ENCODE data around the gene BCAS3. TPM values are rescaled to one million over a fixed set of nuclear protein-coding genes. Genes with fewer than 3 reads are reported as not detected.
A peak's percentile ranks its signal among the peaks of the same experiment; 100 is the strongest.
"Not testable (repeated sequence)": the region's sequence is repeated elsewhere in the genome, so short reads cannot be mapped to it uniquely, and the experiment has no call there.

Gene BCAS3
- total RNA-seq, 1 donor from 2014 or later = 39.6 TPM

DNA sequence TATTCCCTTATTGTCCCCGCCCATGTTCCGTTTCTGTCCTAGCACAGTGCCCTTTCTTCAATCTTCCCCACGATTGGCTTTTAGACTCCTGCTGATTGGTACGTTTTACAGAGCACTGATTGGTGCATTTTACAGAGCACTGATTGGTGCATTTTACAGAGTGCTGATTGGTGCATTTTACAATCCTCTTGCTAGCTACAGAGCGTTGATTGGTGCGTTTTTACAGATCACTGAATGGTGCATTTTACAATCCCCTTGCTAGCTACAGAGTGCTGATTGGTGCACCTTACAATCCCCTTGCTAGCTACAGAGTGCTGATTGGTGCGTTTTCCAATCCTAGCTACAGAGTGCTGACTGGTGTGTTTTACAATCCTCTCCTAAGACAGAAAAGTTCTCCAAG lies 3.0 kb upstream of the BCAS3 start:
- not testable (repeated sequence) for DNase-seq (ENCODE audit: low read depth)

DNA sequence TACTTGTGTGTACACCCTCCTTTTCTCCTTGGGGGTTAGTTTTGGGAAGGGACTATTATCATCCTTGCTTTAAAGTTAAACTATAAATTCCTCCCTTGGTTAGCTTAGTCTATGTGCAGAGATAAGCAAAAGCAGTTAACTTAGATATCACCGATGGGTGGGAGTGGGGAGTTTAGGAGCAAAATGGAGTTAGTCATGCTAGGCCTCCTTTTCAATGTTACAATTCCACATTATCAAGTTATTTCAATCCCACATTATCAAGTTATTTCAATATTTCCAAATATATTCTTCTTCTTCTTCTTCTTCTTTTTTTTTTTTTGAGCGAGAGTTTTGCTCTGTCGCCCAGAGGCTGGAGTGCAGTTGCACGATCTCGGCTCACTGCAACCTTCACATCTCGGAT lies 1.7 kb upstream of the BCAS3 start:
- DNase-seq (ENCODE audit: low read depth) = no peak

DNA sequence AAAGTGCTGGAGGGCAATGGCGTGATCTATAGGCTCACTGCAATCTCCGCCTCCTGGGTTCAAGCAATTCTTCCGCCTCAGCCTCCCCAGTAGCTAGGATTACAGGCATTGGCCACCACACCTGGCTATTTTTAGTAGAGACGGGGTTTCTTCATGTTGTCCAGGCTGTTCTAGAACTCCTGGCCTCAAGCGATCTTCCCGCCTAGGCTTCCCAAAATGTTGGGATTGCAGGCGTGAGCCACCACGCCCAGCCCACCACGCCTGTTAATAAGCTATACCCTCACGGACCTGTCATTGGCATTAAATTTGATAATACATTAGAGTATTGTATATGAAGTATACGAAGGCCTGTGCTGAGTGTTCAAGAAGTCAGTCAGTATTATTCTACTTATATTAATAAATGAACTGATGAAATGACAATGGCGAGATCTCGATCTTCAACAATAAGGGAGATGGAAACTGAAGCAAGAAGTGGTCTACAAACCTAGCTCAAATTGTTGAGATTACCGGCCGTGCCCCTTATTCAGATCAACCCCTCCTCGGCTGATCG lies 818 bp upstream of the BCAS3 start:
- DNase-seq (ENCODE audit: low read depth) = no peak

DNA sequence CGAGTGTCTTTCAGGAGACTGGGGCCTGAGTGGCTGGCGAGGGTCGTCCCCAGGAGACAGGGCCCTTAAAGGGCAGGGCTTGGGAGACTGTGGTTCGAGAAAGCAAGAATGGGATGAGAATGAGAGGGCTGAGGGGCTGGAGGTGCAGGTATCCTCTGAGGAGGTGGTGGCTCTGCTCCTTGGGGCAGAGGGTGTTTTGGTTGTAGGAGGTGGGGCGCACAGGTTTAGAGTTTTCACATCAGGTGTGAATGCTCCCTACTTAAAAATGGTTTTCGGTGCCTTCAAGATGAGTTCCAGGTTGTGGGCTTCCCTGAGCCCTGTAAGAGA lies 430 bp downstream of the BCAS3 start:
- no peak for DNase-seq (ENCODE audit: low read depth)

- DNase-seq (ENCODE audit: low read depth) = no peak
Measured at GRCh38 chr17:60679287-60679686, 1.6 kb downstream of the BCAS3 start.

DNA sequence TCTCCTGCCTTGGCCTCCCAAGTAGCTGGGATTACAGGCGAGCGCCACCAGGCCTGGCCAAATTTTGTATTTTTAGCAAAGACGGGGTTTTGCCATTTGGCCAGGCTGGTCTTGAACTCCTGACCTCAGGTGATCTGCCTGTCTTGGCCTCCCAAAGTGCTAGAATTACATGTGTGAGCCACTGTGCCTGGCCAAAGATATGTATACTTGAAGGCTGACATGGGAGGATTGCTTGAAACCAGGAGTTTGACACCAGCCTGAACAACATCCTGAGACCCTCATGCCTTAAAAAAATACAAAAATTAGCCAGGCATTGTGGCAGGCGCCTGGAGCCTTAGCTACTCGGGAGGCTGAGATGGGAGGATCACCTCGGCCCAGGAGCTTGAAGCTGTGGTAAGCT lies 3.1 kb downstream of the BCAS3 start:
- no peak for DNase-seq (ENCODE audit: low read depth)

DNA sequence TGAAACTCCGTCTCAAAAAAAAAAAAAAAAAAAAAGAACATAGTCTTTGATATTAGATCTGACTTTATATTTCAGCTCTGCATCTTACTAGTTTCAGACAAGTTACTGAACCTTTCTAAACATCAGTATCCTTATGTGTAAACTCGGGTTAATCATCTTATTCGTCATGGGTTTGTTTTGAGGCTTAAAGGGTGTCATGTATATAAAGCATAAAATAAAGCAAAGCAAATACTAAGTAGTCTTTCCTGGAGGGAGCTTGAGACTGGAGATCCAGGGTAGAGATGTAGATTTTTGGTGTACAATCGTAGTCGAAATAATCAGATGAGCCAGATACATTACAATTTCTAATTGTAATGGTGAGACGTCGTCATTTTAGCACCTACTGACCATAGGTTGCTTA lies 7.8 kb downstream of the BCAS3 start:
- no peak for DNase-seq (ENCODE audit: low read depth)

GRCh38 chr17:60695960-60696359 lies 18.3 kb downstream of the BCAS3 start:
- no peak for DNase-seq (ENCODE audit: low read depth)

- DNase-seq (ENCODE audit: low read depth) = no peak
Measured at GRCh38 chr17:60699090-60699489, 21.4 kb downstream of the BCAS3 start.

DNA sequence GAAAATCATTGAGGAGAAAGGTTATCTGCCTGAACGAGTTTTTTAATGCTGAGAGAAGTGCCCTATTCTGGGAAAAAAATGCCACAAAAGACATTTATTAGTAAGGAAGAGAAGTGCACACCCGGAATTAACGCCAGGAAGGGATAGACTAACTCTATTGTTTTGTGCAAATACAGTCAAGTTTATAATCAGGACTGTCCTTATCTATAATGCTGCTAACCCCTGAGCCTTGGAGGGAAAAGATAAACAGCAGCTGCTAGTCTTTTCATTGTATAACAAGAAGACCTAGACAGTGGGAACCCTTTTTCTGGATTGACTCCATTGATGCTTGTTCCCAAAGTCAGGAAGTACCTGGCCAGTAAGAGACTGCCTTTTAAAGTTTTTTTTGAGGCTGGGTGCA lies 26.5 kb downstream of the BCAS3 start:
- DNase-seq (ENCODE audit: low read depth) = no peak

DNA sequence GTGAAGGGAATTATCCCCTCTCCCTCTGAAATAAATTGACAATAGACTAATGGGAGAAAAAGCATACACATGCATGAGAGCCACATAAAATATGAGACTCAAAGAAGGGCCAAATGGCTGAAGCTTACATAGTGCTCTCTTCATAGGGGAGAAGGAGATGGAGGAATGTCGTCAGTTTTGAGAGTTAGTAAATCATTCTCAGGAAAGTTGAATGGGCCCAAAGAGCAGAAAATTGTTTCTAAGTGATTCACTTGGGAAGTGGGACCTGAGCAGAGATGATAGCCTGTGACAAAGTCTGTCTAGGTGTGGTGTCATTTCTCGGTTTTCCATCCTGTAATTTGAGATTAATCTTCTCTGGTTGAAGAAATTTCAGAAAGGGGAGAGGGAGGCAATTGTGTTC lies 35.0 kb downstream of the BCAS3 start:
- DNase-seq (ENCODE audit: low read depth) = peak; percentile 85

- no peak for DNase-seq (ENCODE audit: low read depth)
Measured at GRCh38 chr17:60713608-60714007, 36.0 kb downstream of the BCAS3 start.

DNA sequence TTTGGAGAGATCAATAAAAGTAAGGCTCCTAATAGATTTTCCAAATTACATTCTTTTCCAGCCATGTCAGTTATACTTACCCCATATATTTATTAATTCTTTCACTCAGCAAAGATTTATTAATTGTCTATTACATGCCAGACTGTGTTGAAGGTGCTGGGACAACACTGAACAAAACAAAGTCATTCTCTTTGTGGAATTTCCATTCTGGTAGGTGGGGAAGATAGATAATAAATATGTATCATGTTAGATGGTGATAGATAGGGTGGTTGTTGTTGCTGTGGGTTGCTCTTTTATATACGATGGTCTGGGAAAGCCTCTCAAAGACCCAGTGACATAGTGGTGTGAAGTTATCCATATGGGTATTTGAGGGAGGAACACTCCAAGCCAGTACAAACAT lies 39.1 kb downstream of the BCAS3 start:
- no peak for DNase-seq (ENCODE audit: low read depth)

DNA sequence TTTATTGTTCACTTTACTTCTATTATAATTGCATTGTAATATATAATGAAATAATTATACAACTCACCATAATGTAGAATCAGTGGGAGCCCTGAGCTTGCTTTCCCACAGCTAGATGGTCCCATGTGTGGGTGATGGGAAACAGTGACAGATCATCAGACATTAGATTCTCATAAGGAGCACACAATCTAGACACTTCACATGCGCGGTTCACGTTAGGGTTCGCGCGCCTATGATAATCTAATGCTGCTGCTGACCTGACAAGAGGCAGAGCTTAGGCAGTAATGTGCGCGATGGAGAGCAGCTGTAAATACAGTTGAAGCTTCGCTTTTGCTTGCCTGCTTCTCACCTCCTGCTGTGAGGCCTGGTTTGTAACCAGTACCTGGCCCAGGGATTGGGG lies 40.2 kb downstream of the BCAS3 start:
- DNase-seq (ENCODE audit: low read depth) = no peak

DNA sequence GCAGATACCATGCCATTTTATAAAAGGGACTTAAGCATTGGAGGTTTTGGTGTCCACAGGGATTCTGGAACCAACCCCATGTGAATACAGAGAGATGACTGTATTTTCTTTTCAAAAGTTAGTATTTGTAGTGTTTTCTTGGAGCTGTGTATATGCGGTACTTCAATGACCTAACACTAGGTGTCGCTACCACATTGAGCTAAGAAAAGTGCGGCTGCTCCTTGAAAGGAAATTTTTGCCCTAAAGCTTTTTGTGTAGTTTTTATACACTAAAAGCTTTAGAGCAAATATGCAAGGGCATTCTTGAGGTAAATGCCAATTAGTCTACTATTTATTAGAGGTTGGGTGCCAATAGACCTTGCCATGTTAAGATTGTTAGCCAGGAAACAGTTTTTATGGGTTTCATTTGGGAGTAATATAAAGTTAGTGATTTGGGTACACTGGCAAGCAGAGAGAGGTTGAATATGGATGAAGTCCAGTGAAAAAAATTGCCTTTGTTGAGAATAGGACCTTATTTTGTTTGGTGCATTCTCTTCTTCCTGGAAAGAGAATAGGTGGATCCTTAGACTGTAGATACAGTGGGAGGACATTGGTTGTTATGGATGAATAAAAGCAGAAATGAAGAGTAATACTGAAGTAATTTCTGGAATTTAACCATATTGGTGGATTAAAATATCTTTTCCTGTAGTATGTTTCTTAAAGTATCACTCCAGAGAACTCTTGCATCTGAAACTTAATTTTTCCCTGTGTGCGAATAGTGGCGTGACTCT lies 43.3 kb downstream of the BCAS3 start:
- DNase-seq (ENCODE audit: low read depth) = peak; percentile 69

DNA sequence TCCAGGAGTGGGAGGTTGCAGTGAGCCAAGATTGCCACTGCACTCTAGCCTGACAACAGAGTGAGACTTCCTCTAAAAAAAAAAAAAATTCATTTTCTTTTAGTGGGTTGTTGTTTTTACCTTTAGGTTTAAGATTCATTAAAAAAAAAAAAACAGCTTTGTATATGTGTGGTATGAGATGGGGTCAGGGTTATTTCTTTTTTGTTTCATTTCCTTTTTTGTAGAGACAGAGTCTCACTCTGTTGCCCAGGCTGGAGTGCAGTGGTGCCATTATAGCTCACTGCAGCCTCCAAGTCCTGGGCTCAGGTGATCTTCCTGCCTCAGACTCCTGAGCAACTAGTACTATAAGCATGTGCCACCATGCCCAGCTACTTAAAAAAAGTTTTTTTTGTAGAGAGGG lies 47.0 kb downstream of the BCAS3 start:
- DNase-seq (ENCODE audit: low read depth) = no peak

DNA sequence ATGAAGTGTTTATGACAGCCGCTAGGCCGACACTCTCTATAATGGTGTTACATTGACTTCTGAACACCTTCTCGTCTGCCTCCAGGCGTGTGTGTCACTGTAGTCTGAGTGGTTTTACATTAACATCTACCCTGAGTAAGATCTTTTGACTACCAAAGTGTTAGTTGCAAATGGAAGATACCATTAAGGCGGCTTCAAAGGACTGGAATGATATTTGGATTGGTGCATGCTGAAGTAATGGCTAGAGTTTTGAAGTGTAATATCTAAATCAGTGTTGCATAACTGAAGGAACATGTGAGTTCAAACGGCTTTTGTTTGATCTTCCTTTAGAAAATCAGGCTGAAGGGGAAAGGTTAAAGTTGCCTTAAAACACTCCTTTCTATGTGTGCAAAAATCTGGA lies 52.2 kb downstream of the BCAS3 start:
- peak; percentile 63 for DNase-seq (ENCODE audit: low read depth)

DNA sequence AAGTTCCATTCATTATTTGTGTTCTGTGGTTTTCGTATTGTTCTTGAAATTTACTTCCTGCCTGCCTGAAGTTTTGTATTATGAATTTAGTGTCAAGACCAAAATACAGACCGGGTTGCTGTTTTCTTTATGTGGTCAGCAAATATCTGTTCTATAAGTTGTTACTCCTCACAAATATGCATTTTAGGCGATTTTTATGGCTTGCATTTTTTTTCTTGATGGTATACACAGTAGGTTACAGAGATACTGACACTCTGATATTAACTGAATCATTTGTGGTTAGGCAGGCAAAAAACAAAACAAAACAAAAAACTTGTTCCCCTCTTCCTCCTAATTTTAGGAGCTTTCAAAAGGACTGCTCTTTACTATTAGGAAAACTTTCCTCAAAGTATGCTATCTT lies 52.6 kb downstream of the BCAS3 start:
- DNase-seq (ENCODE audit: low read depth) = no peak

DNA sequence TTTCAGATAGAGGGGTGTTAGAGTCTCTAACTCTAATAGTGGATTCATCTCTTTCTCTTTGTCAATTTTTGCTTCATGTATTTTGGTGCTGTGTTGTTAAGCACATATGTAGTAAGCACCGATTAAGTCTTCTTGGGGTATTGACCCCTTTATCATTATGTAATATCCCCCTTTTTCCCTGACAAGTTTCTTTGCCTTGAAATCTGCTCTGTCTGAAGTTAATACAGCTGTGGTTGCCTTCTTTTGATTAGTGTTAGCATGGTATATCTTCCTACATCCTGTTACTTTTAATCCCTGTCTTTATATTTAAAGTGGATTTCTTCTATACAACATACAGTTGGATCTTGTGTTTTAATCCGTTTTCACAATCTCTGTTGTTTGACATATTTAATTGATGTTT lies 60.6 kb downstream of the BCAS3 start:
- no peak for DNase-seq (ENCODE audit: low read depth)

DNA sequence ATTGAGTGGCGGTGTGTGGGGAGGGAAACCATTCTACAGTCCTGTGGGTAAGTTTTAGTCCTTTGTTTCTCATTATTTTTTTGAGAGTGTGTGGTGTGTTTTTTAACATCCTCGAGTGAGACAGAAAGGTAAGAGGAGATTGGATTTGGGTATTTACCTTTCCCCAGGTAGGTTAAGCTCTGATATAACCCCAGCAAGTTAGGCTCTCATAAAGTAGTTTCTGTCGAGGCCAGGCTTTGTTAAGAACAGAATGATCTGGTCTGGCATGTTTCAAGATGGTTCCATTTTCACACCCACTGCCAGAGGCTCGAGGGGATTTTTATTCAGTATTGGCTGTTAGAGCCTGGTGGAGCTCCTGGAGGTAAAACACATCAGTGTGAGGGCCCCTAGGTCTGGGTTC lies 62.9 kb downstream of the BCAS3 start:
- DNase-seq (ENCODE audit: low read depth) = no peak

DNA sequence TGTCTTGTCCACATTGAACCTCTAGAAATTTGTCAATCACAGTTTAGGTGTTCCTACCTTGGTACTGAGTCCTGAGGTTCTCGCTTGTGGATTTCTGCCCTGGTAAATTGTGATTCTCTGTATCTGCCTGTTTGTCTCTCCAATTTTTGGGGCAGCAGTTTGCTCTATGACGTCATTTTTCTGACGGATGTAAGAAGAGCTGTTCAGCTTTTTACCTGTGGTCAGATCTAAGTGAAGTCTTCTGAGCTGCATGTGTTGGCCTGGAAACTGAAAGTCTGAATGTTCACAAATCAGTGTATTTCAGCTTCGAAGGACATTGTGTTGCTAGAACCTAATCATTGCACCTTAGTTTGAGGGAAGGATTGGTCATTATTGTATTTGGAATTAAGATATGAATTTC lies 63.4 kb downstream of the BCAS3 start:
- no peak for DNase-seq (ENCODE audit: low read depth)

DNA sequence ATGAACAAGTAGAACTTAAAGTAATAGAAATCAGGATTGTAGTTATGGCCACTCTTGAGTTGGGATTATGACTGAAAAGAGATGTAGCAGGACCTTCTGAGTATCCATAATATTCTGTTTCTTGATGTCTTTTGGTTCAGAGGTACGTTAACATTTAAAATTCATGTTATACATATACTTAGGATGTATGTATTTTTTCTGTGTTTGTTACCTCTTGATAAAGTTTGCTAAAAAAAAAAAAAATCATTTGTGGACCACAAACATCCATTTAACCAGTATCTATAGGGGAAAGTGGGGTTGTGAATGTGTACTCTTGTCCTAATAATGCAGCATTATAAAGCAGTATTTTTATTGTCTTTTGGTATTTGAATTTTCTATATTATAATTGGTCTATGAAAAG lies 65.6 kb downstream of the BCAS3 start:
- DNase-seq (ENCODE audit: low read depth) = no peak

DNA sequence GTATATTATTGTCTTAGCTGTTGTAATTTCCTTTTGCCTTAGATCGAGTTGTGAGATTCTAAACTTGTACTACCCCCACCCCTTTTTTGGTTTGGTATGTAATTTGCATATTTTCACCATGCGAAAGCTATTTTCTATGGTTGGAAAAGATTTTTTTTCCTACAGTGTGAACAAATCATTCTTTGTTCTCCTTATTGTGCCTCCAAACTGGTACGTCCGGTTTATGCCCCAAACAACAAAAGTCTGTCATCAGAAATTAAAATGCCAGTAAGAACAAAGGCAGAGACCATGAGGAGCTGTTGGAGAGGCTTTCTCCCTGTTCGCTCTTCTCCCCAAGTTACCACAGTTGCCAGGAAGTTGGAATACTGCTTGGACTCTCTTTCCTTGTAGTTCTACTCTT lies 66.1 kb downstream of the BCAS3 start:
- peak; percentile 45 for DNase-seq (ENCODE audit: low read depth)

GRCh38 chr17:60744355-60744966 lies 66.8 kb downstream of the BCAS3 start:
- no peak for DNase-seq (ENCODE audit: low read depth)
